Left kidney (tissue), 8 donors: ENCODE results near the gene KIAA1143. TPM values are rescaled to one million over a fixed set of nuclear protein-coding genes. Genes with fewer than 3 reads are reported as not detected.

ENCODE experiments used
- DNase-seq: peaks from one replicate; pipeline ENCODE4 v3.0.0-alpha.2; 2013
- long read RNA-seq, 8 donors: transcript quantifications; one replicate each; lab custom pipeline, GENCODE V29; 2026
- polyA plus RNA-seq: library from polyadenylated mRNA; unstranded; fragments of 120-200 nt; gene quantifications from one replicate; pipeline ENCODE4 v1.2.1, GENCODE V29; 2013; ENCODE audit not compliant: insufficient read length

KIAA1143 gene
- polyA plus RNA-seq: 62.1 TPM
- long read RNA-seq, donor 1, full-length matches to known transcripts: 25 of 35 reads
- long read RNA-seq, donor 1, partial matches to known transcripts: 5 of 35 reads
- long read RNA-seq, donor 1, other reads (novel, unspliced or antisense): 5 of 35 reads
- long read RNA-seq, donor 2, full-length matches to known transcripts: 22 of 22 reads
- long read RNA-seq, donor 2, partial matches to known transcripts: 0 of 22 reads
- long read RNA-seq, donor 2, other reads (novel, unspliced or antisense): 0 of 22 reads
- long read RNA-seq, donor 3, full-length matches to known transcripts: 20 of 28 reads
- long read RNA-seq, donor 3, partial matches to known transcripts: 8 of 28 reads
- long read RNA-seq, donor 3, other reads (novel, unspliced or antisense): 0 of 28 reads
- long read RNA-seq, donor 4, full-length matches to known transcripts: 1 of 1 reads
- long read RNA-seq, donor 4, partial matches to known transcripts: 0 of 1 reads
- long read RNA-seq, donor 4, other reads (novel, unspliced or antisense): 0 of 1 reads
- long read RNA-seq, donor 5, full-length matches to known transcripts: 28 of 28 reads
- long read RNA-seq, donor 5, partial matches to known transcripts: 0 of 28 reads
- long read RNA-seq, donor 5, other reads (novel, unspliced or antisense): 0 of 28 reads
- long read RNA-seq, donor 6, full-length matches to known transcripts: 25 of 25 reads
- long read RNA-seq, donor 6, partial matches to known transcripts: 0 of 25 reads
- long read RNA-seq, donor 6, other reads (novel, unspliced or antisense): 0 of 25 reads
- long read RNA-seq, donor 7, full-length matches to known transcripts: 30 of 35 reads
- long read RNA-seq, donor 7, partial matches to known transcripts: 5 of 35 reads
- long read RNA-seq, donor 7, other reads (novel, unspliced or antisense): 0 of 35 reads
- long read RNA-seq, donor 8, full-length matches to known transcripts: 14 of 14 reads
- long read RNA-seq, donor 8, partial matches to known transcripts: 0 of 14 reads
- long read RNA-seq, donor 8, other reads (novel, unspliced or antisense): 0 of 14 reads

GRCh38 chr3:44761424-44762169 lies at the start of gene KIAA1143, which contains the start of gene KIF15:
Gene KIAA1143, minus strand, starts transcription at chr3:44761619. Its CDS starts 17 bp downstream, at chr3:44761602.
Gene KIF15, plus strand, starts transcription at chr3:44761794. Its CDS starts 72 bp downstream, at chr3:44761866.
- DNase-seq: peak; percentile 96

GRCh38 chr3:44805960-44806359 lies 44.5 kb upstream of the KIAA1143 start:
- no peak for DNase-seq

DNA sequence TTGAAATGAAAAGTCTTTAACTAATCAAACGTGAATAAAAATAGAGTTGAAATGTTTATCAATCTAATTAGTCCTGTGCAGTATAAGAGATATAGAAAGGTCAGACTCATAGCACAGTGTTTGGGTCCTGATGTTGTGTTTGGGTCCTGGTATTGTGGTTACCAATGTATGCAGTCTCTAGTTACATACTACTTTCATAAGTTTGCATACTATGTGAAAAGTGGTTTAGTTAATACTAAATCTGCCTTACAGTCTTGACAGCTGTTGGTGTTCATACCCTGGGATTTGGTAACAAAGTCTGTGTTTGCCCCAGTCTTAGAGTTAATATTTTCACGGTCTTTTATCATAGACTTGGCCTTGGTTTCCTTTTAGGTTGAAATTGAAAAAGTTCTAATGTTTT lies 41.9 kb upstream of the KIAA1143 start:
- no peak for DNase-seq

- no peak for DNase-seq
Observed at GRCh38 chr3:44802011-44802410, 40.6 kb upstream of the KIAA1143 start.

GRCh38 chr3:44795197-44795596 lies 33.8 kb upstream of the KIAA1143 start:
- DNase-seq: no peak

DNA sequence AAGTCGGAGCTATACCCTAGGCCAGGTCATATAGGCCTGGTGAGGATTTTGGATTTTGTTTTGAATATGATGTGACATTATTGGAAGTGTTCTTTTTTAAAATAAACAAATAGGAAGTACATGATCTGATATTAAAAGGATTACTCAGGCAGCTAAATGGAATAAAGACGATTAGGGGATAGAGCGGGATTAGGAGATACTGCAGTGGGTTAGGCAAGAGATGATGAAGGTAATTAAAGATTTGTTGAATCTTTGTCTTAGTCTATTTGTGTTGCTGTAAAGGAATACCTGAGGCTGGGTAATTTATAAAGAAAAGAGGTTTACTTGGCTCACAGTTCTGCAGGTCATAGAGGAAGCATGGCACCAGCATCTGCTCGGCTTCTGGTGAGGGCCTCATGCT lies 21.5 kb upstream of the KIAA1143 start:
- DNase-seq: no peak

DNA sequence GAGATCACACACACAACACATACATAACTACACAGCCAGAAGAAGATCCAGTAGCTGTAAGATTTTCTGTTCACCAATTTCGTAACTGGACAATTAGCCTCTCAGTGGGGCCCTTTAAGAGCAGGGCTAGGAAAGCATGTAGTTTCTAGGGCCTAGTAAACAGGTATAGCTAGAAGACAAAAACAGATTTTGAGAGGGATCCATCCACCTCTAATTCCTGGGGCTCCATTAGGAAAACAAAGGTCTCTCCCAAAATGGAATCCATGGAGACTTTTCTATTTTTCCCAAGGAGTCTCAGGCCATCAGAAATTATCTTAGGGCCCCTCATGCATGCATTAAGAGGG lies 10.7 kb upstream of the KIAA1143 start:
- no peak for DNase-seq

- DNase-seq: no peak
Observed at GRCh38 chr3:44771424-44772098, 10.1 kb upstream of the KIAA1143 start.

GRCh38 chr3:44764248-44764647 lies 2.8 kb upstream of the KIAA1143 start:
- no peak for DNase-seq

DNA sequence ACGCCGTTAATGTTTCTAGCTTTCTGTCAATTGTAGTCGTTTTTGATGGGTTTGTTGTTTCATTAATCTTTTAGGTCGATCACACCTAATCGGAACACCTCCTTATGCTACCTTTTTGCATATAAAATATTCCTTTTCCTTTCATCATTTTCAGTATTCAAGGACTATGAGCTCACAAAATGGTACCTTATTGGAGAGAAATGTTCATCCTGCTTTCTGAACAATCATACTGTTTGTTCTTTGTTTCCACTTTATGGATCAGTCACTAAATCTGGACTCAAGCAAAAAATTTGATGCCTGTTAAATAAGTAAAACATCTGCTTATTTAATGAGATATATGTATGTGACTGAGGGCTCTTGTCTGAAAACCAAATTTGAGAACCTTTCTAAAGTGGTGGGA lies 1.3 kb upstream of the KIAA1143 start:
- no peak for DNase-seq

DNA sequence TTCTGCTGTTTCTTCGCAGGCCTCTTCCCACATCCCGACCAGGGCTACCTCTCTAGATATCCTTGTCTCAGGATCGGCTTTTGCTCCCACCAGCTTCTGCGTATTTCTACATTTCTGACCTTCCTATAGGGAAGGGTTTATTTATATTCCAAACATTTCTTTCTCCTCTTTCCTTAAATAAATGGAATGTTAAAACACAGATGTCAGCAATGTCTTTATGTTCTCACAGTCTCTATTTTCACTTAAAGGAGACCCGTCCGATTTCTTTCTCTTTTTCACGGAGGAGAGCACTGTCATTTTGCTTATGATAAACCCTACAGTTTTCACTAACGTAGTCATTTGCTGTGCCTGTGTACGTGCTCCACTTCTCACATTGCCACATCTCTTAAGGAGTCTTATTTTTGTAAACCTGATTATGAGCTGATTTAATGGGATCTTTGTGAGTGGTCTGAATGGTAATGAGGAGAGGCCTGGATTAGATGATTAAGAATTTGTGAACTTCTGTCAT lies 805 bp upstream of the KIAA1143 start:
- peak; percentile 26 for DNase-seq

GRCh38 chr3:44761101-44761423 lies 357 bp downstream of the KIAA1143 start:
- DNase-seq: no peak

DNA sequence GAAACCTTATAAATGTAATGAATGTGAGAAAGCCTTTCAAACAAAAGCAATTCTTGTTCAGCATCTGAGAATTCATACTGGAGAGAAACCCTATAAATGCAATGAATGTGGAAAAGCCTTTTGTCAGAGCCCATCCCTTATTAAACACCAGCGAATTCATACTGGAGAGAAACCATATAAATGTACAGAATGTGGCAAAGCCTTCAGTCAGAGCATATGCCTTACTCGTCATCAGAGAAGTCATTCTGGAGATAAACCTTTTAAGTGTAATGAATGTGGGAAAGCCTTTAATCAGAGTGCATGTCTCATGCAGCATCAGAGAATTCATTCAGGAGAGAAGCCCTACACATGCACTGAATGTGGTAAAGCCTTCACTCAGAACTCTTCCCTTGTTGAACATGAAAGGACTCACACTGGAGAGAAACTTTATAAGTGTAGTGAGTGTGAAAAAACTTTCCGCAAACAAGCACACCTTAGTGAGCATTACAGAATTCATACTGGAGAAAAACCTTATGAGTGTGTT lies 26.7 kb downstream of the KIAA1143 start:
- DNase-seq: no peak

GRCh38 chr3:44729384-44729910 lies 32.0 kb downstream of the KIAA1143 start, which contains the start of gene ZNF501:
Gene ZNF501, plus strand, starts transcription at chr3:44729635. Its CDS starts 4,787 bp downstream, at chr3:44734422.
- peak; percentile 89 for DNase-seq

DNA sequence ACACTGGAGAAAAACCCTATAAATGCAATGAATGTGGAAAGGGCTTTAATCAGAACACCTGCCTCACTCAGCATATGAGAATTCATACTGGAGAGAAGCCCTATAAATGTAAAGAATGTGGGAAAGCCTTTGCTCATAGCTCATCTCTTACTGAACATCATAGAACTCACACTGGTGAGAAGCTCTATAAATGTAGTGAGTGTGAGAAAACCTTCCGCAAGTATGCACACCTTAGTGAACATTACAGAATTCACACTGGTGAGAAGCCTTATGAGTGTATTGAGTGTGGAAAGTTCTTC lies 39.4 kb downstream of the KIAA1143 start:
- DNase-seq: no peak

- DNase-seq: no peak
Observed at GRCh38 chr3:44721231-44722102, 40.0 kb downstream of the KIAA1143 start.

DNA sequence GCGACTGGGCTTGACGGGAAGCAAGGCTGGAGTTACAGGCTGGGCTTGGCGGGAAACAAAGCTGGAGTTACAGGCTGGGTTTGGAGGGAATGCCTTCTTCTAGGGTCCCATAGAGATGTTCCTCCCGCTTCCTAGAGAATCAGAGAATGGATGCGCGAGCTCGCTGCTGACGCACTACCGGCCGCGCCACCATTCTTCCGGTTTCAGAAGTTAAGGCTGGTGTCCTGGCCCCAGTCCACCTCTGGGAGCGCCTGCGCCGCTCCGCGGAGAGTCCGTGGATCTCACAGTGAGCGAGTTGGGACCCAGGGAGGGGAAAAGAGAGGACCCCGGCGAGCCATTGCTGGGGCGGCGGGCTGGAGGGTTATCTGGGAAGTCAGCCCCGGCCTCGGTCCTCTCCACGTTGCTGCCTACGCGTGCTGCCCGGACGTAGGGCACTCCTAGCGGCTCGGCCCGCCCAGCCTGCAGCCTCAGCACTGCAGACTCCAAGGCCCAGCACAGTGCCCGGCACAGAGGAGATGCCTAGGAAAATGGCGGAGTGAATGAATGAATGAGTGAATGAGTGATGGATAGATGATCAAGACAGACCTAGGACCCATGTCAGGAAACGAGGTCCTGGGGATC lies 48.9 kb downstream of the KIAA1143 start, which contains the start of gene ZNF502:
Gene ZNF502, plus strand, starts transcription at position 206 of the 621 bp plus-strand sequence. CDS start 7,602 bp downstream, outside the sequence.
- DNase-seq: peak; percentile 90
